SKM-1 treated with dmso at 0.1 percent for 144 hours (cell line): Measurements from ENCODE around the gene NACC2.

Experiments
- DNase-seq: peaks from one replicate; lab custom pipeline; 2025; ENCODE audit not compliant: unreplicated experiment; lab: John Stamatoyannopoulos, UW

Gene NACC2

DNA sequence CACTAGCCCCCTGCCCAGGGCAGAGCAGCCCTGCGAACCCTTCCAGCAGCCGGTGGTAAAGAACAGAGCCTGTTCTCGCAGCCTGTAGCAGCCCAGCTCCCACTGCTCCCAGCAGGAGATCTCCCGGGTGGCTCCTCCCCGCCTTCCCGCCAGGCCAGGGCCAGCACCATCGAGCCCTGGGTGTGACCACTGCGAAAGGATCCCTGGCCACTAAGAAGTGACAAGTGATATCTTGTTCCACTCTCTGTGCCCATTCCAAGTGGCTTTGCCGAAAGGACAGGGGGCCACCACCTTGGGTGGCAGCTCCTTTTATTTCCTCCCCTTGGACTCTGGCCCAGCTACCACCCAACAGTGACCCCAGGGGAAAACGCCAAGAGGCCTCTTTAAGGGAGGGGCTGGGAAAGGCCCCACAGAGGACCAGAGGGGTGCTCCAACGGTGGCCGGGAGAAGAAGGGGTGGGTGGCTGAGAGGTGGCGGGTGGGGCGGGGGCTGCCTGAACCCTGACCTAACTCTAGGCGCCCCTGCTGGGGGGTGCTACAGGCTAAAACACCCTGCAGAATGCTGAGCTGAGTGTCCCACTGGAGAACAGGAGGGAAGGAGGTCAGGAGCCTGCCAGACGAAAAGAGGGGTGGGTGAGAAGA, 1.6 kb downstream of the NACC2 start:
- no peak for DNase-seq

DNA sequence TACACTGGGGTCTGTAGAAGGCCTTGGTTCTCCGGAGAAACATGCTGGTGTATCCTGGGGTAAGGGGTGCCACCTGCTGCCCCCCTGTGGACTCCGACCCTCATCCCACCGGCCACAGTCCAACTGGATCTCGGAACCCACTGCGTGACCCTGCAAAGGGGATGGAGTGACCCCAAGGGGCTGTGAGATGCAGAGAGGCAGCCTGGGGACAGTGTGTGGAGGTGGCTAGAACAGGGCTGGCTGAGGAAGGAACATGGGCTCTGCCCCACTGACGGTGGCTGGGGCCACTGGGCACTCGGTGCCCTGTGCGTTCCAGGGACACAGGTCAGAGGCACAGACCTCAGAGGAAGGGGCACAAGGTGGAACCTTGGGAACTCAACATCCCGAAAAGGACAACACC, 2.3 kb downstream of the NACC2 start:
- no peak for DNase-seq

DNA sequence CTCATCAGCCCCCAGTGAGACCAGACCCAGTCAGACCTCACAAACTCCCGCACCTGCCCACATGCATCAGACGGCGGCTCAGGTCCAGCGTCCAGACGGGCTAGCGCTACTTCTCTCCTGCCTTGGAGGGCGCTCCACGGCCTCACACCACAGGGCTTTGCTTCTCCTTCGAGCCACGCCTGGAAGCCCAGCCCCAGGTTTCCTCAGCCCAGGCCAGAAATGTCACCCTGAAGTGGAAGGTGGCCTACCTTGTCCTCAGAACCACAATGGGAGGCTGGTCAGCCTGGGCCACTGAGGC, 2.8 kb downstream of the NACC2 start:
- DNase-seq = no peak

DNA sequence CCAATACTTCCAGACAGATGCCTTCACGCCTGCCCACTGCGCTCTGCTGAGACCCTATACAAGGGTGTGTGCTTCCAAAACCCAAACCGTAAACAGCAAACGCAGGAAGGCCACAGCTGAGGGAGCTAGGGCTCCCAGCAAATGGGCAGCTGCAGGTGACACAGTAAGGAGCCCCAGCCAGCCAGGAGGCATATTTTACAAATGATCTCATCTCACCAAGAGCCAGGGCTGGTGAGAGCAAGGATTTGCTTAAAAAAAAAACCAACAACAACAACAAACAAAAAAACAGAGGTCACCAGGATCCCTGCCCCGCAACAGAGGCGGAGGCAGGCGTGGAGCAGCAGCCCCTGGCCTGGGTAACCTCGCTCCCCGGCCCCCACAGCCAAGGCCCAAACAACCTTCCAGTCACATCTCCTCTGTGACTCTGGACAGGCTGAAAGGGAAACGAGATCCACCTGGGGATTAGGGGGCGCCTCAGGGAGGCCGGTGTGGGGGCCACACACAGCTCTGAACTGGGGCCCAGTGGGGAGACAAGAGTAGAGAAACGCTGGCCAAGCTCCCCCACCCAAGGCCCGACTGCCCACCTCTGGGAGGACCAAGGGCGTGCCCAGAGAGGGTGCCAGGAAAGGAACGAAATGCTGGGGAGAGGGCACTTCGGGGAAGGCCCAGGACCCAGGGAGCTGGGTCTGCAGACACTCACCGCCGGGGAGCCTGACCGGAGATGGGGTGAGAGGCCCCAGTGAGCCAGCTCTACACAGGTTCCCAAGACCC, 3.3 kb downstream of the NACC2 start:
- no peak for DNase-seq

DNA sequence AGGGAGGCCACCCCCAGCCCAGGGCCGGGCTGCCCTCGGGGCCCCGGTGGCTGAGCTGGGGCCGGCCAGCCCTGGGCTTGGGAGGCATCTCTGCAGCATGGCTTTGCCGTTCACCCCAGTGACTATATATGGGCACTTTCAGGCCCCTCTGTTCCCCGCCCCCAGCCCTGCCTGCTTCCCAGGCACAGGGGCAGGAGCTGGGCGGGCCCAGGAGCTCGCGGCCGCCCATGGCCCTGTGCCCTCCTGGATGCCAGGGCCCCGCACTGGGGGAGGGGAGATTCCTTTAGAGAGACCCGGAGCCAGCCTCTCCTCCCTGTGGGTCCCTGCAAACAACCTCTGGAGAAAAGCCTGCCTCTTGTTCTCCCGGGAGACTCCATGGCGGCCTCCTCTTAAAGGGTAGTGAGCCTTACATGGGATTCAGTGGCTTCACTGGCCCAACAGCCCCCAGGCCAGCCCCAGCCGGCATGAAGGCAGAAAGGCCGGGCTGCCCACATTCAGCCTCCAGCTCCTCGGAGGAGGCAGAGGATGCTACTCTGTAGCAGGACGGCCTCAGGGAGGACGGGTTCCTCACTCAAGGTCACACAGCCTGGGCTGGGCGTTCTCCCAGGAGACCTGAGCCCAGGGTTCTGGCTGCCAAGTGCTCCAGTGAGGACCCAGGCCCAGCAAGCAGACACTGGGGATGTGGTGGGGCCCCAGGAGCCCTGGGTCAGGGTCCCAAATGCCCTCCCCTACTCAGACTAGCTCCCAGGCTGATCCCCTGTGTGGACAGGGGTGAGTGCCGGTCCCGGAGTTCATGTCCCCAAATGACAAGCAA, 4.1 kb downstream of the NACC2 start:
- no peak for DNase-seq

DNA sequence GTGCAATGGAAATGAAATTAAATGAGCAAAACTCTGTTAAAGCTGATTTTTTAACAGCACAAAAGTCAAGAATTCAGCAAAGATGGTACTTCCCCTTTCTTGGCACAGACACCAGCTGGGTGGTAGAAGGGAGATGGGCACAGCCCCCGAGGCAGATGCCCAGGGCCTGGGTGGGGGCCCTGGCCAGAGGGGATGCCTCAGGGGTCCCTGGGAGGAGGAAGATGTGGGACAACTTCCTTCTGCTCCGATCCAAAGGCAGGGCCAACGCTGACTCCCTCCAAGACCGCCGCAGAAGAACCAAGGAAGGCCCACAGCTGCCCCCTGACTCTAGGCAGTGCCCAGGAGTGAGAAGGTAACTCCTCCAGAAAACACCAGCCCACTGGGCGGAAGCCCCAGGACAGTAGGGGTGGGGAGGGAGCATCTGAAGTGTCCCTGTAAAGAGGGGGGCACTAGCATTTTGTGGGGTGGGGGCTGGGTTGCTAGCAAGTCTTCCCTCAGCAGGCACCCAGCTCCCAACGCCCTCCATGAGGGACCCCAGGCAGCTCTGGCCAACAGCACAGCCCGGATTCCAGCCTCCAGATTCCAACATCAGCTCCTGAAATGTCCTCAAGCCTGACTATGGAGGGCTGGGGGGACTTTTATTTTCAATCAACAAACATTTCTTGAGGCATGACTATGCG, 4.9 kb downstream of the NACC2 start:
- no peak for DNase-seq

DNA sequence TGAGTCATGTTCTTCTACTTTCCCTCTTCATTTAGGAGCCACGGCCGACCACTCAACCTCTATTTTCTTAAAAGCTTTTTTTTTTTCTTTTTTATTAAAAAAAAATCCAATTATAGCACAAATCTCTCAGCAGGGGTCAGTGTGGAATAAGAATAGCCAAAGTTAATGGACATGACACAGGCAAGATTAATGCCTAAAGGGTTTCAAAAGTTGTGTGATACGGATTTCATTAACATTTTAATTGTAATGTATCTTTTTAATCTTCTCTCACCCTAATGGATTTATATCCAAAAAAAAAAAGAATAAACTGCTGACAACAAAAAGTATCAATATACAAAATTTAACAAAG, 5.4 kb downstream of the NACC2 start:
- no peak for DNase-seq

DNA sequence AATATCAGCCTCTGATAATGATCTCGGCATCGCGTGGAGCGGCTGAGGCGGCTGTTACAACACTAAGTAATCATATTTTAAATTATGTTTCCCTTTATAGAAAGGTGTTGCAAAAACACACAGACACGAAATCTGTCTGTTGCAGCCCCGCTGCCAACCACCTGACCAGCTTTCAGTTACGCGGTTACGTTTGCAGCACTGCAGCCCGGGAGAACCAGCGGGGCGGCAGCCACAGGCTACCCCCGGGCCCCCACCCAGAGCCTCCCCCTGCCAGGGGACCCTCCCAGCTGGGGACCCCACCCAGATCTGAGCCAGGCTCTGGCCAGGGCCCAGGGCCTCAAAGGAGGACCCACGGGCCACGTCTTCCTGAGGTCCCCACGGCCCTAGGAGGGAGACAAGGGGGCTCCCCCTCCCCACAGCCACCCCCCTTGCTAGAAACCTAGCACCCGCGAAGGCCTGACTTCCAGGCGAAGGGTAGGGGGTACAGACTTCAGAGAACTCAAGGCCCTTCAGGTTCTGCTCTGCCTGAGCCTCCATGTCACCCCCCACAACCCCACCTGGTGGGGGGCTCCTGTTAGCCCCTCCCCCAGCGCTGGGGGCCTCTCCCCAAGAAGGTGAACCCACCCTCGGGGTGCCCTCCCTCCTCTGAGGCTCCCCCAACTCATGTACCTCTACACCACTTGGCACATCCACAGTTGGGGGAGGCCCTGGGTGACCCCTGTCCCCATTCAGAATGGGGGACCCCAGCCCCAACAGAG, 6.0 kb downstream of the NACC2 start:
- DNase-seq = peak; percentile 54

DNA sequence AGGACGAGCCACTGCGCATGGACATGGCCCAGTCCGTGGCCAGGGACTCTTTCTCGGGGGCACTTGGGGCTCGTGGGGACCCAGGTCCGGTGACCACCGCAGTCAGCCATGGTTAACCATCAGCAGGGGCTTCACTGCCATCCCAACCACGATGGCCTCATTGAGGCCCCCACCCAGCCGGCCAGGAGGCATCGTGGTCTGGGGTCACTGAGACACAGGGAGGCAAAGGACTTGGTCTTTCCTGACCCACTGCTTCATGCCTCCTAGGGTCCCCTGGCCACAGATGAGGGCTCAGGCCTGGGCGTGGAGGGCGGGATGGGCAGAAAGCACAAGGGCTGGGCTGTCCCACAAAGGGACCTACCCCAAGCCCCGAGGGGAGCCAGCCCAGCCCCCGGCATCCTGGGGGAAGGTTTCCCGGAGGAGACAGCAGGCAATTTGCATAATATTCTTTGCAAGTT, 6.6 kb downstream of the NACC2 start:
- DNase-seq = no peak

DNA sequence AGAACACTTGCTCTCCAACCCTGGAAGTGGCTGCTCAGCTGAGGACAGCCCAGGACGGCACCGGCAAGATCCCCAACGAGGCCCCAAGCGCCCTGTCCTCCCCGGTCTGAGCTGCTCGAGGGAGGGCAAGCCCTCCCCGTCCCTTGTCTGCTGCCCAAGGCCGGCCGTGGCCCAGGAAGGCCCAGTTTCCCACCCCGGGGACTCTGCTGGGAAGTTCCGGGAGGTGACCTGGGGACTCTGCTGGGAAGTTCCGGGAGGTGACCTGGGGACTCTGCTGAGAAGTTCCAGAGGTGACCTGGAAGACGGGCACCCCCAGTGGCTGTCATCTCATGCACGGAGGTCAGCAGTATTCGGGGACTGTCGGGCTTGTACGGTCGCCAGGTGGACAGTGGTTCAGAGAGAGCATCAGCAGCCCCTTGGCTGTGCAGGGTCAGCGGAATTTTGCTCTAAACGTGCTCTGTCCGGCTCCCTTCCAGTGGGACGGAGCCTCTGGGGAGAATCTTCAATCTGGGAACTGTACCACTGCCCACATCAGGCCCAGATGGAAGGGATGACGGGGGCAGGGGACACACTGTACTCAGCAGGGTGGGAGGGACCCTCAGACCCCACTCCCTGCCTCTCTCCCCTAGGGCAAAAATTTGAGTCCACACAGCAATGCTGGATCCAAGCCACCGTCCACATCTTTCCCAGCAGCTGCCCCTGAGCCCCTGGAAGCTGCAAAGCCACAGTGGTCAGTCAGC, 7.2 kb downstream of the NACC2 start:
- DNase-seq = no peak

DNA sequence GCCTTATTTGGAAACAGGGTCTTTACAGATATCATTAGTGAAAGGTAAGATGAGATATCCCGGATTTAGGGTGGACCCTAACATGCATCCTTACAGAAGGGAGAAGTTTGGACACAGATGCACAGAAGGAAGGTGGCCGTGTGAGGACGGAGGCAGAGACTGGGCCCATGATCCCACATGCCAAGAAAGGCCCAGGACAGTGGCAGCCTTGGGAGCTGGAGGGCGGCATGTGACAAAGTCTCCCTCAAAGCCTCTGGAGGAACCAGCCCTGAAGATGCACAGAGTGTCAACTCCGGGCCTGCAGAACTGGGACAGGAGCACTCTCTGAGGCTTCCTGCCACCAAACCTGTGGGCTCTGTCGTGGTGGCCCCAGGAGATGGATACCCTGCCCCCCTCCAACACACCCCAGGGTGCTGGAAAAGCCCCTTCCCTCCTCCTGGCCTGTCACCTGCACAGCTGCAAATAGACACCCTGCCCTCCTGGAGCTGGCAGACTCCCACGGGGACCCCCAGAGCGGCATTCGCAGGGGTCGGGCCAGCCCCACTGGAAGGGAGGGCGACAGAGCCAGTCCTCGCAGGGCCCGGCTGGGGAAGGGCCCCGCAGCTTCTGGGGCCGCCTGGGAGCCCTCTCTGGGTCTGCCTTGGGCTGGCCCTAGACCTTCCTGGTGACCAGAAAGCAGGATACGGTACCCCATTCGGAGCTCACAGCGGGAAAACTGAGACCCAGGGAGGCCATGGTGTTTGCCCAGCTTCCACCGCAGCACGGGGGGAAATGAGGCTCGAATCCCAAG, 7.9 kb downstream of the NACC2 start:
- no peak for DNase-seq

DNA sequence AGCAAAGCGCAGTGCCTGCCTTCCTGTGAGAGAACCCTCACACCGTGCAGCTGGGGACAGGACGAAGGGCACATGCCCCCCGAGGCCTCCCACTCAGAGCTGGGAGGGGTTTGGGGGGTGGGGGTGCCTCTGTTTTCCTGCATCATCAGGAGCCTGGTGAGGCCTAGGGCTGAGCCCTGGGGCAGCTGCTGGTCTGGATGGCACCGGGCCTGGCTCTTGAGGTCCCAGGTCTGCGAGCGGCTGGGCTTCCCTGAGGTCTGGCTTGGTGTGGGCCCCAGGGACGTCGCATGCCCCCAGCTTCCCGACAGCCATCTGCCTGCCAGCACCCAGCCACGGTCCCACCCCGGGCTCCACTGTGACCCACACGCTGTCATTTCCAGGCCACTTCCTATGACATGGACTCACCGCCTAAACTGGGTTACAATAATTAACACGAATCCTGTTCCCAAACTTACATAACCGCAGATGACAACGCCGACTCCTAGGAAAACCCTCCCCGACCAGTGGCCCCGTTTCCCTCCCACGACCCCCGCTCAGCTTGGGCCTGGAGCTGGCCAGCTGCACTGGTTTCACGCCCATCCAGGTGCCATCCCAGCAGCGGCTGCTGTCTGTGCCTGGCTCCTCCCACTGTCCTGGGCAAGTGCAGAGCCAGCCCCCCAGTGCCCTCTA, 8.7 kb downstream of the NACC2 start:
- DNase-seq = no peak

DNA sequence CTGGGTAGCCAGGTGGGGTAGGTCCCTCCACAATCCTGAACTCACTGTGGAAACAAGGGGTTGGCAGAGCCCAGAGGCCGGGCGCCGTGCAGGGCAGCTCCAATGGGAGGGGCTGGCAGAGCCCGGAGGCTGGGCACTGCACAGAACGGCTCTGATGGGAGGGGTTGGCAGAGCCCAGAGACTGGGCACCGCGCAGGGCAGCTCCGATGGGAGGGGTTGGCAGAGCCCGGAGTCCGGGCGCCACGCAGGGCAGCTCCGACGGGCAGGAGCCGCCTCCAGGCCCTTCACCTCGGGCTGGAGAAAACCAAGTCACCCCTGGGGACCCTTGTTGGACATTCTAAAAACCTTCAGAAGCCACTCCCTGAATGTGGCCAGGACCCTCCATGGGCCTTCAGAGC, 9.3 kb downstream of the NACC2 start:
- no peak for DNase-seq

DNA sequence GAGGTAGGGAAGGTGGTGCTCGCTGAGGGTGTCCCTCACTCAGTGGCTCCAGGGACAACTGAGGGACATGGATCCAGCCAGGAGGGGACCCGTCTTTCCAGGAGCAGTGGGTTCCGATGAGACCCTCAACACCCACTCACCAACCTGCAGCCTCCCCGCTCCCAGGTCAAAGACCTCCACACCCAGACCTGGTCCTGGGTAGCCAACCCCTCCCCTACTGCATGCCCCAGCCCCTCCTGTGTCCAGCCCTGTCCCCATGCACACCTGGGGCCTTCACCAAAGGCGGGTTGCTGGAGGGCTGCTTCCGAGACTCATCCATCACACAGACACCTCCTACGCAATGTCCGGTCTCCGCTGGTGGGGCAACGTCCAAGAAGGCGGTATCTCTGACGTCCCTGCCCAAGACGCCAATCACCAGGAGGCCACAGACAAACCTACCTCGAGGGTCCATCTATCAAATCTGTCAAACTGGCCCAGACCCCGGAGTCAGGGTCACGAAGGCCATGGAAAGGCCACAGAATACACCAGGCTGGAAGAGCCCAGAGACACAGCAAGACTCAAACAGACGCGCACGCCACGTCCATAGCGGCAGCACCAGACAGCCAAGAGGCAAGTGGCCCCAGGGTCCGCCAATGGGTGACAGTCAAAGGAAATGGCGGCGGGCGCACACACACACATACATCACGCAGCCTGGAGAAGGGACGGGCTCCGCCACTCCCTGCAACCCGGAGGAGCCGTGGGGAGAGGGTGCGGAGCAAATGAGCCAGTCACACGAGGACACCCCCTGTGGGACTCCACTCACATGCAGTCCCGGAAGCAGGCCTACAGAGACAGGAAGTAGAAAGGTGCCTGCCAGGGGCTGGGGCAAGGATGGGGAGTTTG, 10.8 kb downstream of the NACC2 start:
- DNase-seq = no peak

DNA sequence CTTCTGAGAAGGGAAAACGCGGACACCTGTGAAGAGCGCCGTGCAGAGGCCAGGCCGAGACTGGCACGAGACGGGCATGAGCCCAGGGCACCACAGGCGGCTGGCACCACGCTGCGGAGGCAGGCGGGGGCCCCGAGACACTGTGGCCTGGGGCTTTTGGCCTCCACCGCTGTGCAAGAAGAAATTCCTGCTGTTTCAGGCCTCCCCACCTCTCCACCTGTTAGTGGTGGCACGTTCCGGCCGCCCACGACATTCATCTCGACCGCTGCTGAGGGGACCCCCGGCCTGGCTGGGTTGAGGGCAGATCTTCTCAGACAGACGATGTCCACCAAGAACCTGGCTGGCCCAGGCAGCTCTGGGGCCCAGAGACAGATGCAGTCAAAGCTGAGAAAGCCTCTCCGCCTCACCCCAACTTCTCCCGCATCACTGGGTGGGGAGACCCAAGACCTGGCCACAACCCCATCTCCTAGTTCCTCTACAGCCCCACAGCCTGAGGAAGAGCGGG, 11.5 kb downstream of the NACC2 start:
- no peak for DNase-seq

DNA sequence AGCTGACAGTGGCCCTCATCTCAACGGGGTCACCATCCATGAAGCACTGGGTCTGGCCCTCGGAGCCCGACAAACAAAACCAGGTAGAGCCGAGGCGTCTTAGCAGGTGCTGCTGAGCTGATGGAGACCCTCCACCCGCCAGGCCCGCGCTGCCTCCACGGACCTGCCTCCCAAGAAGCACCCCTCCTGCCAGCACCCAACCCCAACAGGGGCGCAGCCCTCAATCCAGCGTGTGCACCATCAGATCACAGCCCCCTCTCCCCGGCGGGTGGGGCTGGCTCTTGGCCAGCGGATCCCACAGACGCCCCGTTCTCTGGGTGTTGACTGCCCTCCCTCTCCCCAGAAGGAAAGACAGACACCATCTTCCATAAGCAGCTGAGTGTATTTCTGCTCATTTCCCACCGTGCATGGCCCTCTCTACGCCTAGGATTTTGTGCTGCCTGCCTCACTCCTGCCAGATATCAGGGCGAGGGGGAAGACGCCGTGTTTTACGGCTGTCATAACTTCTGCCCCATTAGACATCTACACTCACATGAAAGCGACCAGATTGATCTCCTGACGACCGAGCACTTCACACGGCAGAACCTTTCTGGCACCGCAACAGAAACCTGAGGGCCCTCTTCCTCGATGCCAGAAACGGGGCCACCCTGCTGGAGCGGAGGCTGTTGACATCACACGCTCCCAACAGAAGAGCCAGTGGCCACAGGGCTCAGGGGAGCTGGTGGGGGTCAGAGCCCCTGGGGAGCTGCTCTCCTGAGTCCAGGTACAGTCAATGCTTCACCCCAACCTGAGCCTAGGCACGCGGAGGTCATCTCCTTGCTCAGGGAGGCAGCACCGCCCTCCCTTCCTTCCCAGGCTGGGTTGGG, 12.4 kb downstream of the NACC2 start:
- no peak for DNase-seq
